Activated T-helper 17 cell treated with anti-CD3 and anti-CD28 coated beads, Interleukin-2, amount 50 U/mL, for 72 hours (primary cell): ENCODE data around the gene SPDYE2B. TPM values are rescaled to one million over a fixed set of nuclear protein-coding genes. Genes with fewer than 3 reads are reported as not detected.

Experiments
- total RNA-seq, 2 donors: library from RNA; stranded (reverse); gene quantifications; one replicate each; pipeline ENCODE4 v1.2.3, GENCODE V29; 2022

SPDYE2B gene
- total RNA-seq, 2 donors from 2014 or later = not detected

Other genes with a start within 250 kb of the SPDYE2B start
- 10 to 100 TPM; 30.4 to 54.9 TPM for gene ORAI2, start 216.7 kb upstream of the SPDYE2B start, total RNA-seq
- gene ALKBH4, start 185.5 kb upstream of the SPDYE2B start, total RNA-seq = 1 to 10 TPM; 9.0 to 9.2 TPM
- 10 to 100 TPM; 14.8 to 20.6 TPM for gene LRWD1, start 185.3 kb upstream of the SPDYE2B start, total RNA-seq
- 10 to 100 TPM; 63.5 to 74.2 TPM for gene POLR2J, start 171.4 kb upstream of the SPDYE2B start, total RNA-seq
- gene RASA4B, start 132.5 kb upstream of the SPDYE2B start, total RNA-seq = 10 to 100 TPM; 14.1 to 23.3 TPM
- gene UPK3BL2, start 106.6 kb upstream of the SPDYE2B start, total RNA-seq = 10 to 100 TPM; 21.4 to 45.7 TPM
- gene SPDYE2, start 99.1 kb upstream of the SPDYE2B start, total RNA-seq = not detected
- gene POLR2J3, start 77.7 kb upstream of the SPDYE2B start, total RNA-seq = 100 to 1,000 TPM in 1 of 2 donors, 10 to 100 TPM in 1; 76.6 to 101 TPM
- 10 to 100 TPM; 29.6 to 62.9 TPM for gene RASA4, start 33.6 kb upstream of the SPDYE2B start, total RNA-seq
- gene UPK3BL1, start 7.5 kb upstream of the SPDYE2B start, total RNA-seq = 10 to 100 TPM; 37.5 to 55.6 TPM
- 10 to 100 TPM; 25.9 to 34.1 TPM for gene POLR2J2, start 21.3 kb downstream of the SPDYE2B start, total RNA-seq
- gene FAM185A, start 98.7 kb downstream of the SPDYE2B start, total RNA-seq = 10 to 100 TPM in 1 of 2 donors, 1 to 10 TPM in 1; 8.7 to 11.3 TPM